Stimulated activated naive B cell treated with anti-CD40 and anti-IgM and Interleukin-4, amounts not matched to agents 10 μg/mL and 1 μg/mL and 100 μg/mL, for 72 hours (primary cell): ENCODE results near the gene MAP6.

ENCODE experiments used
- ATAC-seq, 2 donors: fragments of 150-1000 bp; cut with Tn5 transposase; replicated peaks; 2 replicates each; pipeline ENCODE4 v1.10.0; 2021; ENCODE audit warnings: moderate library complexity in 1 of 2
- DNase-seq: peaks from one replicate; pipeline ENCODE4 v3.0.0; 2021
- H3K27ac Mint-ChIP-seq: one replicate; pipeline ENCODE4 v1.8.0; 2022; ENCODE audit warnings: mild to moderate bottlenecking, mixed read lengths
- H3K27me3 Mint-ChIP-seq, 2 donors: one replicate each; pipeline ENCODE4 v1.8.0; 2022; ENCODE audit warnings: mixed read lengths in 2 of 2
- H3K36me3 Mint-ChIP-seq, 2 donors: one replicate each; pipeline ENCODE4 v1.8.0; 2022; ENCODE audit warnings: mixed read lengths in 2 of 2, mild to moderate bottlenecking in 1 of 2
- H3K4me1 Mint-ChIP-seq, 2 donors: one replicate each; pipeline ENCODE4 v1.8.0; 2022; ENCODE audit warnings: mixed read lengths in 2 of 2, mild to moderate bottlenecking in 1 of 2
- H3K4me3 Mint-ChIP-seq, 2 donors: one replicate each; pipeline ENCODE4 v1.8.0; 2022; ENCODE audit warnings: mild to moderate bottlenecking in 2 of 2, mixed read lengths in 2 of 2, moderate library complexity in 1 of 2
- H3K9me3 Mint-ChIP-seq, 2 donors: one replicate each; pipeline ENCODE4 v1.8.0; 2022; ENCODE audit warnings: mixed read lengths in 2 of 2, mild to moderate bottlenecking in 1 of 2

Gene MAP6

DNA sequence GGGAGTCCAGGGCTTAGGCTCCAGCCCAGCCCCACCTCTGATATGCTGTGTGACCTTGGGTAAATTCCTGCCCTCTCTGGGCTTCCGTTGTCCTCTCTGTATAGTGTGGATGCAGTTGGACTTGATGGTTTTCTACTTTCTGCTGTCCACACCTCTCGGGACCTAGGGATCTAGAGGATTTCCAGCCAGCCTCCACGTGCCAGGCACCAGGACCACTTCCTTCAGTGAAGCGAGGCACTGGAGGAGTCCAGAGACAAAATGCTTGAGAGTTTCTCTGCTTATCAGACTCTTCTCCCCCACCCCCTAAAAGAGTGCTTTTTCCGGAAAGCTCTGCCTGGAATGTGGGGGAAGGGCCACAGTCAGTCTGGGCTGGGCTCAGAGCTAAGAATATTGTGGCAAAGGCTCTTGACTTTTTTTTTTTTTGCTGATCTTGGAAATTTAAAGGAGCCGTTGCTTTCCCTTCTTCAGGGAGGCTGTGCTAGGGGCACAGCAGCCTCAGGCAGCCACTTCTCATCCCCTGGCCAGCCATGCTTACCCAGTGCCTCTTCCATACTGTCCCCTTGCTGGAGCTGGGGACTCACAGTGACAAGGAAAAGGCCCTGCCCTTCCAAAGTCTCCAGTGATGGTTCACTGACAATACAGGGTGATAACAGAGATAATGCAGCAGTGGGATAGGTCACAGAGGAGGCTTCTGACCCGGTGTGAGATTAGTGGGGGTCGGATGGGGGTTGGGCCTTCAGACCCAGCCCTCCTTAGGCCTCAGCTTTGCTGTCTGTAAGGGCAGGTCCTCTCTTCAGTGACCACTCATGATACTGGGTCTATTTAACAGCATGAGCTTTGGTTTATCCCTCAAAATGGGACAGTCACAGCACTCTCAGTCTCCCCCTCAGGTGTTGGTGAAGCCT, 109.6 kb downstream of the MAP6 start:
- Mint-ChIP-seq H3K27me3 (peaks cover 11 to 34% of the 10 kb centered on the region in 2 donors), H3K9me3 (no peaks in the 10 kb centered on the region), H3K36me3 (peaks cover 0 to 4% of the 10 kb centered on the region in 2 donors), H3K27ac (no peak overlapping the region), H3K4me3 (no peak overlapping the region), H3K4me1 (peaks cover 14 to 31% of the 10 kb centered on the region in 2 donors)
- DNase-seq (no peak), ATAC-seq (no peak)

DNA sequence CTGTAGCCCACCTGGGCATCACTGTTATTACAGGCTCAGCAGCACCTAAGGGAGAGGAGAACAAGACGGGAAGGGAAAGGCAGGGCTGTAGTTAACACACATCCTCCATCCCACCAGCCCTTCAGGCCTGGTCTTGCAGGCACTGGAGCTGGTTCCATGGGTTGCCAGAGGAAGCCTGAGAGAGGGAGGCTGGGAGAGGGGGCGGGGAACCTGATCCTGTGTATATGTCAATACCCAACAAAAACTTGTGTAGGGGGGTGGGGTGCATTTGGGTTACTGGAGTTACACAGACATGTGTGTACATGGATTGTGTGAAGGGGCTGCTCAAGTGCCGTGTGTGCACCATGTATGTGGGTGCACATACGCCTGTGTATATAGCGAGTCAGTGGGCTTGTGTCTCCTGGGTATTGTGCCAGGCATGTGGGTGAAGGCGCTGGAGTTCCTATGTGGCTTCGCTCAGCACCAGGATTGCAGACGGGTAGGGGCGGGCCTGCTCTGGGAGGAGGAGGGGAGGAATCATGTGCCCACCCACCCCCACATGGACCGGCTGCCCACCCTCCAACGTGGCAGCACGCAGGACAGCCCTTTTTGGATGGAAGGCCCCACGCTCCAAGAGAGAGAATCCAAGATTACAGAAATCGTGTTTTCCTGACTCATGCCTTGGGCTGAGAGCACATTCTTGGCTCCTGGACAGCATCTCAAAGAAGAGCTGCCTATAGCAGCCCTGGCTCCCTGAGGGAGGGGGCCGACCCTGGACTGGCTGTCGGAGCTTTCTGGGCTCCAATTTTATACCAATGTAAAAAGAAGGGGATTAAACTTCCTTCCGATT, 111.0 kb downstream of the MAP6 start:
- peaks cover 9 to 19% of the 10 kb centered on the region in 2 donors for H3K4me1 Mint-ChIP-seq
- no peak for ATAC-seq
- H3K27me3 Mint-ChIP-seq: peaks cover 11 to 34% of the 10 kb centered on the region in 2 donors
- DNase-seq: no peak
- H3K4me3 Mint-ChIP-seq: no peak overlapping the region
- no peak overlapping the region for H3K27ac Mint-ChIP-seq
- H3K36me3 Mint-ChIP-seq: peaks cover 0 to 4% of the 10 kb centered on the region in 2 donors
- H3K9me3 Mint-ChIP-seq: no peaks in the 10 kb centered on the region

DNA sequence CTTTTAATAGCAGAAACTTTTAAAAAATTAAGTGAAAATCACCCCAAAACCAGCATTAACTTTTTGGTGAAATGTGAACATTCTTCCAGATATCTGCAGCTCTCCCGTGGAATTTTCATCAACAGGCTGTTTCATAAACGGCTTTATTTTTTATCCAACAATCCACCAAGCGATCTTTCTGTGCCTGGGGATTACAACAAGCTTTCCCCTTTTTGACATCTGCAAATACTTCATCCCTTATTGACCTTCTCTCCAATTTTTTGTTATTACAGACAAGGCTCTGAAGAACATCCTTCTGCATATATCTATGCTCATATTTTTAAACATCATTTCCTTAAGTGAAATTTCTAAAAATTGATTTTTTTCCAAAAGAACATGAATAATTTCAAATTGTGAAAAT, 112.6 kb downstream of the MAP6 start:
- Mint-ChIP-seq H3K4me1 (peaks cover 1 to 4% of the 10 kb centered on the region in 2 donors), H3K4me3 (no peak overlapping the region), H3K27me3 (peaks cover 11 to 34% of the 10 kb centered on the region in 2 donors), H3K9me3 (no peaks in the 10 kb centered on the region), H3K27ac (no peak overlapping the region), H3K36me3 (no peaks in the 10 kb centered on the region)
- DNase-seq (no peak), ATAC-seq (no peak)

DNA sequence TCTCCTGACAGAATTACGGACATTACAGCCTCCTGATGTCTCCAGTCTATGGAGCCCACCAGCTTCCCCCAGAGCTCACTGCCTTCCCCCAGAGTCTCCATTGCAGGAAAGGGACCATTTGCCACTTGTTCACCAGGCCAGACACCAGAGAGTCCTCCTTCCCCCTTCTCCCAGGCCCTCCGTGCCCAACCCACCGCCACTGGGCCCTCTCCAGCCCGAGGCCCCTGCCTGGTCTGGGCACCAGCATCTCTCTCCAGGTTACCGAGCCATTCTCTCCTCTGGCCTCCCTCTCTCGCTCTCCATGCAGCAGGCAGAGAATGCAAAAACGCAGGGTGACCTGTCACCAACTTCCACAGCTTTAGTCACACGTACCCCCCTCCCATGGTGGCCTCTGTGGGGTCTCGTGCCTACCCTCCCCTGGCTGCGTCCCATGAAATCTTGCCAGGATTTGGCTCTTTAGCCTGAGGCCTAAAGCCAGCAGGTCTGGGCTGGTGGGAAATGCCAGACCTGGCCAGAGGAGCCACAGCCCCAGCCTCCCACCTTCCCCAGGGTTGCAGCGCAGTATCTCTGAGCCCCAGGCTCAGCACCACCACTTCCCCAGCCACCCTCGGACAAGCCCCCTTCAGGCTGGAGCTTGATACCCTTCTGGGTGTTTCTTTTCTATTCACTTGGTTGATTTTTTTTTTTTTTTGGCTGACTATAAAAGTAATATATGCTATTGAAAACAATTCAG, 113.6 kb downstream of the MAP6 start:
- DNase-seq (no peak), ATAC-seq (no peak)
- Mint-ChIP-seq H3K4me3 (no peak overlapping the region), H3K27ac (no peak overlapping the region), H3K9me3 (no peaks in the 10 kb centered on the region), H3K4me1 (no peaks in the 10 kb centered on the region), H3K36me3 (no peaks in the 10 kb centered on the region), H3K27me3 (peaks cover 11 to 34% of the 10 kb centered on the region in 2 donors)

DNA sequence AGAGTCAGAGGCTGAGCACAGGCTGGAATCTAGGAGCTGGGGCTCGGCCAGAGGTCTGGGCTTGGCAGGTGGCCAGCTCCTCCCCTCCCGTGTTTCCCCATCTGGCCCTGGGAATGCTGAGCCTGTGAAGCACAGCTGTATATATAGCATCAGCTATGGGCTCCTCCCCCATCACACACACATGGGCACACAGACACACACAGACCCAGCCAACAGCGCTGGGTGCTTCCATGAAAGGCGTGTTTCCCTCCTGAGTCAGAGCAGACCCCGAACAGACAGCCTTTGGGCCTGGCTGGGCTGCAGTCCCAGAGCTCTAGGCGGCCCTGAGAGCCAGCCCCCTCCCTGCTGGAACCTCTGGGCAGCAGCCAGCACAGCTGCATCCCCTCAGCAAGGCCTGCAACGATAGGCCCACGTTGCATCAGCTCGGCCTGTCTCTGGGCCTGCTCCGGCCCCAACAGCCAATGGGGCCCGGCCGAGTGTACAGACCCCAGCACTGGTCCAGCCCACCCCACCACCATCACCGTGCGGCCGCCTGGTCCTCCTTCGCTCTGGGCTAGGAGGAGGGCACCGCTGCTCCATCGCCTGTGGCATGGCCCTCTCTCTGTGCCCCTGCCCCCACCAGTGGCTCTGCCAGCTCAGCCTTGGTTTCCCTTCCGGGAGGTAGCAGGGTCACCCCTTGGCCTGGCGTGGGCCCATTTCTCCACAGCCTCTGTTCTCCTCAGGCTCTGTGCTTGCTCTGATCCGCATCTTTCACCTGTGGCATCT, 114.4 kb downstream of the MAP6 start:
- ATAC-seq (no peak), DNase-seq (no peak)
- H3K27me3 Mint-ChIP-seq: peaks cover 9 to 31% of the 10 kb centered on the region in 2 donors
- H3K4me1 Mint-ChIP-seq: no peaks in the 10 kb centered on the region
- H3K9me3 Mint-ChIP-seq: no peaks in the 10 kb centered on the region
- no peaks in the 10 kb centered on the region for H3K36me3 Mint-ChIP-seq
- H3K27ac Mint-ChIP-seq: no peak overlapping the region
- no peak overlapping the region for H3K4me3 Mint-ChIP-seq

DNA sequence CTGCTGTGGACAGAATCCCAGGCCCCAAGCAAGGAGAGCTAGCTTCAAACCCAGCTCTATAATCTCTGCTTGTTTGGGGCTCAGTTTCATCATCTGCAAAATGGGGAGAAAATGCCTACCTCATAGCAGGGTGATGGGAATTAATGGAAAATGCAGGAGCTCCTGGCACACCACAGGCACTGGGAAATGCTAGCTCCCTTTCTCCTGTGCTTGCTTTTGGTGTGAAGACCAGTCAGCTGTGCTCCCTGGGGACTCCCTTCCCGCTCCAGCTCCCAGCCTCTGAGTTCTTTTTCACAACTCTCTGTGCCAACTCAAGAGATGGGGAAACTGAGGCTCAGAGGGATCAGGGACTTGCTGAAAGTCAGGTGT, 115.0 kb downstream of the MAP6 start:
- ATAC-seq (no peak), DNase-seq (no peak)
- Mint-ChIP-seq H3K36me3 (no peaks in the 10 kb centered on the region), H3K27ac (no peak overlapping the region), H3K27me3 (peaks cover 6 to 27% of the 10 kb centered on the region in 2 donors), H3K4me1 (no peaks in the 10 kb centered on the region), H3K4me3 (no peak overlapping the region), H3K9me3 (peaks cover 0 to 2% of the 10 kb centered on the region in 2 donors)

DNA sequence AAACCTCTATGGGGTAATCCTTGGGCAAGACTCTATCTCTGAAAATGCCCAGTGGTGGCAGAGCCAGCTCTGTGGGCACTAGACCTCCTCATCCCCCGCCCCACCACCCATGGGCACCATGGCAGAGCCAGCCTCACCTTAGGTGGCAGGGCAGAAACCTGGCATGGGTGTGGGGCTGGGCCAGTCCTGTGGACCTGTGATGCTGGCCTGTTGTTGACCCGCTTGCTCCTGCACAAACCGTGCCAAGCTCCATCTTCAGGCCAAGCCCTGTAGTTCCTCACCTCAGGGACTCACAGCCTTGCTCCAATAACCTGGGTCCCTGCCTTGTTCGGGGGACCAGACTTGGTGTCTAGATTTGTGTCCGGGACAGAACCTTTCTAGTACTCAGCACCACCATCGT, 115.7 kb downstream of the MAP6 start:
- H3K4me1 Mint-ChIP-seq: no peaks in the 10 kb centered on the region
- peaks cover 0 to 2% of the 10 kb centered on the region in 2 donors for H3K9me3 Mint-ChIP-seq
- no peak overlapping the region for H3K27ac Mint-ChIP-seq
- ATAC-seq (no peak), DNase-seq (no peak)
- H3K36me3 Mint-ChIP-seq: no peaks in the 10 kb centered on the region
- H3K4me3 Mint-ChIP-seq: no peak overlapping the region
- H3K27me3 Mint-ChIP-seq: peaks cover 6 to 27% of the 10 kb centered on the region in 2 donors

DNA sequence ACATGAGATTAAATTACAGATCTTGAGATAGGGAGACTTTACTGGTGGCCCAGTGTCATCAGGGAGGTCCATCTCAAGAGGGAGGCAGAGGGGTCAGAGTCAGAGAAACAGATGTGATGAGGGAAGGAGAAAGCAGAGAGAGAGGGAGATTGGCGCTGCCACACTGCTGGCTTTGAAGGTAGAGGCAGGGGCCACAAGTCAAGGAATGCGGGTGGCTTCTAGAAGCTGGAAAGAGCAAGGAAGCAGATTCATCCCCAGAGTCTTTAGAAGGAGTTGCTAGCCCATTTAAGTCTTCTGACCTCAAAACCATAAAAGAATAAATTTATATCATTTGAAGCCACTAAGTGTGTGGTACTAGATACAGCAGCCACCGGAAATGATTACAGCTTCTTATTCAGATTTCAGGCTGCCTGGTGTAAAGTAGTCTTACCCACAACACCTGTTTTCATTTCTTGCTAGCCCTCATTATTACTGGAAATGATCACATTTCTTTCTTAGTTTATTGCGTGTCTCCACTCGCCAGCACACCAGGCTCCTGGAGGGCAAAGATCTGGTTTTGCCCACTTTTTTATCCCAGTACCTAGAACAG, 119.4 kb downstream of the MAP6 start:
- Mint-ChIP-seq H3K9me3 (peaks cover 0 to 2% of the 10 kb centered on the region in 2 donors), H3K4me1 (peaks cover 3 to 5% of the 10 kb centered on the region in 2 donors), H3K27me3 (peaks cover 13 to 16% of the 10 kb centered on the region in 2 donors), H3K27ac (no peak overlapping the region), H3K36me3 (no peaks in the 10 kb centered on the region), H3K4me3 (no peak overlapping the region)
- ATAC-seq (no peak), DNase-seq (no peak)

DNA sequence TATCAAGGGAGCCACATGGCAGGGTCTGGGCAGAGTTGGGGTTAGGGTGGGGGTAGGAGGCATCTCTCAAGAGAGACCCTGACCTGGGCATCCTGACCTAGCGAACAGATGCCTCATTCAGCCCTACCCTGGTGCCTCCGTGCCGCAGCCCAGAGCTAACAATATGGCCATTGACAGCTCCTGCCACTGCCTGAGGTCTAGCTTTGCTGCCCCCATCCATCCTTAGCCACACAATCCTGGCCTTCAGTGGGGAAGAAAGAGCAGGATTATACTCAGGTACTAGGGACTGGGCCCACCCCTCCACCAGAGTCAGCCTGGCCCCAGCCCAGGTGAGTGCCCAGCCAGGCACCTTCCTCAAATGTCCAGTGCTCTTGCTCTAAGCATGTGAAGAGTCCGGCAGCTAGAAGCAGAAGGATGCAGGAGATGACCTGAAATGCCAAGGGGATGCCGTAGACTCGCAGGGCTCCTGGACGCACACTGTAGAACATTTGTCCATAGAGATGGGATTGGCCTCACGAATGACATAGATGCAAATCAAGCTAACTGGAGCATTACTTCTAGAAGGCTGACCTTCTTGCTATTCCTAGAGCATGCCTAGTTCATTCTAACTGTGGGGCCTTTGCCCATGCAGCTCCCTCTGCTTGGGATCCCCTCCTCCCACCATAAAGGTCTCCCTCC, 120.1 kb downstream of the MAP6 start:
- H3K4me3 Mint-ChIP-seq: no peak overlapping the region
- no peak overlapping the region for H3K27ac Mint-ChIP-seq

DNA sequence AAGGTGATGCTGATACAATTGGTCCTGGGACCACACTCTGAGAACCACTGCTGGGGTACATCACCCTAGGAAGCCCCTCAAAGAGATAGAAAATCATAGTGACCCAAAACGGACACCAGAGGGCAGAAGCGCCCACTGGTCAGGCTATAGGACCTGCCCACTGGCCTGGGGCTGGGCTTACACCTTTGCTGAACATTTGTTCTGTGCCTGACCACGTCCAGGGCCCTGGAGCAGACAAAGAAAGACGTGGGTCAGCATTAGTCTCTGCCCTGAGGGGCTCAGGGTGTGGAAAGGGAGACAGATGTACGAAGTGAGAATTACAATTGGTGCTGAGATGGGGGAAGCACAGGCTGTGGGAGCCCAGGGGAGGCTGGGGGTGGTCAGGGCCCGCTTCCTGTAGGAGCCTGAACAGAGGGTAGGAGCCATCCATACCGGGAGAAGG, 121.2 kb downstream of the MAP6 start:
- H3K4me1 Mint-ChIP-seq: peaks cover 3 to 5% of the 10 kb centered on the region in 2 donors
- H3K36me3 Mint-ChIP-seq: no peaks in the 10 kb centered on the region
- H3K27me3 Mint-ChIP-seq: peaks cover 13 to 20% of the 10 kb centered on the region in 2 donors
- H3K9me3 Mint-ChIP-seq: peaks cover 0 to 2% of the 10 kb centered on the region in 2 donors
- DNase-seq (no peak), ATAC-seq (peak; percentile 65 to 74)
- no peak overlapping the region for H3K4me3 Mint-ChIP-seq
- peak overlapping the region; percentile 15 for H3K27ac Mint-ChIP-seq

More for the DNA sequence above, 120.1 kb downstream of the MAP6 start:
- H3K9me3 Mint-ChIP-seq: peaks cover 0 to 2% of the 10 kb centered on the region in 2 donors
- peaks cover 13 to 16% of the 10 kb centered on the region in 2 donors for H3K27me3 Mint-ChIP-seq
- no peaks in the 10 kb centered on the region for H3K36me3 Mint-ChIP-seq
- DNase-seq: no peak
- H3K4me1 Mint-ChIP-seq: peaks cover 3 to 5% of the 10 kb centered on the region in 2 donors
- no peak for ATAC-seq

DNA sequence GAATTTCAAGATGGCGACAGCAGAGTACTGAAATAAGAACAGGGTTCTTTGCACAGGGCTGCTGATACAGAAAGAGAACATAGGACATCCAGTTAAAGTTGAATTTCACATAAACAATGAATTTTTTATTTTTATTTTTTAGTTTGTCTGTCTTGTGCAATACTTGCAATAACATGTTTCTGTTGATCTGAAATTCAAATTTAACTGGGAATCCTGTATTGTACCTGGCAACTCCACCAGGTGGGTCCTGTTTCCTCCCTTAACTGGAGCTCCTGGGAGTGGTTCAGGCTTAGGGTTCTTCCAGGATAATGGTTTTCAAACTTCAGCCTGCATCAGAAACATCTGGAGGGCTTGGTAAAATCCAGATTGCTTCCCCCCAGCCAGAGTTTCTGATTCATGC, 121.7 kb downstream of the MAP6 start:
- no peaks in the 10 kb centered on the region for H3K36me3 Mint-ChIP-seq
- no peak overlapping the region for H3K27ac Mint-ChIP-seq
- H3K4me1 Mint-ChIP-seq: peaks cover 3 to 5% of the 10 kb centered on the region in 2 donors
- ATAC-seq (no peak), DNase-seq (no peak)
- no peak overlapping the region for H3K4me3 Mint-ChIP-seq
- peaks cover 13 to 20% of the 10 kb centered on the region in 2 donors for H3K27me3 Mint-ChIP-seq
- H3K9me3 Mint-ChIP-seq: peaks cover 0 to 2% of the 10 kb centered on the region in 2 donors

DNA sequence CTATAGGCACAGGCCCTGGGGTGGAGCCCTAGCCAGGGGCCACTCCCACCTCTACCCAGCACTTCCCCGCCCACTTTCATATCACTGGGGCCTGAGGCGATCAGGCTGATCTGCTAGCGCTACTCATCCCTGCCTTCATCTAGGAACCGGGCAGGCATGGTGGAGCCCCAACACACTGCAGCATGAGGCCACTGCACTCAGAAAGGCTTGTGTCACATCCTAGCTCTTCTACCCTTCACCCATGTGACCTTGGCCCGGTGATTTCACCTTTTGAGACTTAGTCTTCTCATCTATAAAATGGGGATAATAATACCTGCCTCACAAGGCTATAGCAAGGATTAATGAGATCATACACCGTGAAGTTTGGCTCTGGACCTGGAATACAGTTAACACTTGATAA, 125.0 kb downstream of the MAP6 start:
- no peaks in the 10 kb centered on the region for H3K36me3 Mint-ChIP-seq
- DNase-seq (no peak), ATAC-seq (peak in 1 of 2 donors; percentile 27)
- no peak overlapping the region for H3K27ac Mint-ChIP-seq
- no peaks in the 10 kb centered on the region for H3K9me3 Mint-ChIP-seq
- no peak overlapping the region for H3K4me3 Mint-ChIP-seq
- peaks cover 16 to 20% of the 10 kb centered on the region in 2 donors for H3K27me3 Mint-ChIP-seq
- peaks cover 3 to 5% of the 10 kb centered on the region in 2 donors for H3K4me1 Mint-ChIP-seq

DNA sequence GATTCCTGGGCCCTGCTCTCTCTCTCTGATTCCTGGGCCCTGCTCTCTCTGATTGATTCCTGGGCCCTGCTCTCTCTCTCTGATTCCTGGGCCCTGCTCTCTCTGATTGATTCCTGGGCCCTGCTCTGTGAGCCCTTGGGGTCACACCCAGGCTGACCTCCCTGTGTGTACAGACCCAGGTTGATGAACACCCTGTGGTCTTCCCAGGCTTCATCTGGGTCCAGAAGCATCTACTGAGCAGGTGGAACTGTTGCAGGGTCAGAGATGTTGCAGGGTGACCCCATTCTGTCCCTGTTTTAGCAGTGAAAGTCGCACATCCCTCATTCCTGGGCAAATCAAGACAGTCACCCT, 126.8 kb downstream of the MAP6 start:
- ATAC-seq (no peak), DNase-seq (no peak)
- Mint-ChIP-seq H3K4me3 (no peak overlapping the region), H3K4me1 (peaks cover 15 to 17% of the 10 kb centered on the region in 2 donors), H3K36me3 (no peaks in the 10 kb centered on the region), H3K27me3 (peaks cover 13 to 24% of the 10 kb centered on the region in 2 donors), H3K27ac (no peak overlapping the region), H3K9me3 (no peaks in the 10 kb centered on the region)
